NCI-H2227 treated with DMSO at 0.1 percent for 48 hours (cell line): ENCODE data around the gene POP4.
A peak's percentile ranks its signal among the peaks of the same experiment; 100 is the strongest.

ENCODE experiments used
- DNase-seq: peaks from one replicate; lab custom pipeline; 2025; lab: John Stamatoyannopoulos, UW

The POP4 gene

GRCh38 chr19:29662278-29662603 lies 56.2 kb downstream of the POP4 start:
- DNase-seq, result no peak

GRCh38 chr19:29662604-29663404 lies 56.7 kb downstream of the POP4 start:
- DNase-seq, result peak; percentile 32

DNA sequence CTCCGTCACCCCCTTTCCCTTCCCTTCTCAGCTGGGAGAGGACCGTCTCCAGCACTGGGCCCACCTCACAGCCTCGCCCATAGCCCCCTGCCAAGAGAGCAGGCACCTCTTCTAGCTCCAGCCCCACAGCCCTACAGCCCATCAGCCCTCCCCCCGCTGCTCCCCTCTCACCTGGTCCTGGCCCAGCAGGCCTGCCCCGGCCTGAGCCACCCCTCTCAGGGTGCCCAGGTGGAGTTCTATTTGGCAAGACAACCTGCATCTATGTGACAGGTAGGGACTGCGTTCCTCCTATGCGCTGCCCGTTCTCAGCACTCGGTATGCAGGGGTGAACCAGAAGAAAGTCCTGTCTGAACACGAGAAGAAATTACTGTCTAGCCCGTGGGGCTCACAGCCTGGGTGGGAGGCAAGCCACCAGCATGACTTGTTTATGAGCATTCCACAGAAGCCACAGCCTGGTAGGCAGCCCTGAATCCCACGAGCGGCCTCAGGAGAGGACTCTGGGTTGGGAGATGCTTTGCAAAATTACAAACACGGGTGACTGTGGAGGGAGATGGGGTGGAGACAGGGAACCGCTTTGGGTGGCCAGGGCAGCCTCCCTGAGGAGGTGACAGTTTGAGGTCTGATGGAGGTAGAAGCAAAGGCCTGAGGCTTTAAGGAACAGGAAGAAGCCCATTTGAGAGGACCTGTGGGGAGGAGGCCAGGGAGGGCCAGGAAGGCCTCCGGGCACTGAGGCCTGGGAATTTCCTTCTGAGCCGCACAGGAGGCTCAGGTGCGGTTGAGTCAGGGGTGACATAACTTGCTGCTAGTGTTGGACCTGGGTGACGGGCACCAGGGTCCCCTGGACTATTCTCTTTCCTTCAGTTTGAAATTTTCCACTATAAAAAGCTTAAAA lies 58.0 kb downstream of the POP4 start:
- no peak for DNase-seq

DNA sequence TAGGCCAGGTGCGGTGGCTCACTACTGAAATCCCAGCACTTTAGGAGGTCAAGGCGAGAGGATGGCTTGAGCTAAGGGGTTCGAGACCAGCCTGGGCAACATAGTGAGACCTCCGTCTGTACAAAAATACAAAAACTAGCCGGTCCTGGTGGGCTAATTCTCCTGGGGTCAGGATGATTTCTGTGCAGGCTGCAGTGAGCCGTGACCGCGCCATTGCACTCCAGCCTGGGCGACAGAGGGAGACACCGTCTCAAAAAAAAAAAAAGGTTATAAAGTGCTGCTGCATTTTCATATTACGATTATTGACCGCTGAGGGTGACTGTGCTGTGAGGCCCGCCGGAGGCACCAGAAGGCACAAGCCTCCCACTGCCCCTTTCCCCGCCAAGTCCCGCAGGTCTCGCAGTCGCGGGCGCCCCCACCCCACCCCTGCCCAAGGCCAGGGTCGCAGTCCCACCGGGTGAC lies 58.7 kb downstream of the POP4 start:
- DNase-seq, result no peak

- peak; percentile 94 for DNase-seq
Observed at GRCh38 chr19:29665215-29665825, 59.2 kb downstream of the POP4 start, which contains the start of gene PLEKHF1. Gene PLEKHF1 (plus strand): TSS chr19:29665461. CDS start chr19:29673840, 8,379 bp downstream.

DNA sequence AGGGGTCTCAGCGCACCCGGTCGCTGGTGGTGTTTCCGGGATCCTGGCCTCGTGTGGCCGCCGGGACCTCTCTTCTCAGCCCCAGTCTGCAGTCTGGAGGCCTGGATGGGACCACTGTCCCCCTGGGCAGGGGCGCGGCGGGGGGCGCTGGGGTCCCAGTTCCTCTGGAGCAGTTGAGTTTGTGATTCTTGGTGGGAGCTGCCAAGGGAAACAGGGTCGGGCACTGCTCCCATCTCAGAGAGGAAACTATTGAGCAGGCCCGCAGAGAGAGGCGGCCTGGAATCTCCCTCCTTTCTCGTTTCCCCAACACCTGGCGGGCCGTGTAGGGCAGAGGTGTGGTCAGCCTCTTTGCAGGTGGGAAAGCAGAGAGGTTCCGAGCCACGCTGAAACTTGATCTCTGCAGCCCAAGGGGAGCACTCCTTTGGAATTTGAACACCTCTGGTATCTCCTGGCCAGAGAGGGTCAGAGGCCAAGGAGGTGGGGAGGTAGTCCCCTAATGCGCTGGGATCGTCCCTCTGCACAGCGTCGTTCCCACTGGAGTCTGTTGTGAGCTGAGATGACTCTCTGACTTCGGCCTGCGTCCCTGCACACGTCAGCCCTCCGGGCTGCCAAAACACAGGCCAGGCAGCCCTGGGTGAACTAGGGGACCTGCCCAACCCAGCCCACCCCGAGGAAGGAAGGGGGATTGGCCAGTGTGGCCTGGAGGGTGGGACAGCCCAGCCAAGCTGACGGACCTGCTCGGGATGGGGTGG lies 59.9 kb downstream of the POP4 start:
- DNase-seq, result no peak
